HL-60 (cell line): ENCODE results near the gene DTYMK.
"Not testable (repeated sequence)": the region's sequence is repeated elsewhere in the genome, so short reads cannot be mapped to it uniquely, and the experiment has no call there.

Source experiments
- DNase-seq, 2 experiments: peaks; one replicate each; pipeline ENCODE4 v3.0.0-alpha.2; 2010 to 2020; ENCODE audit warnings: low read depth in 1 of 2, low spot score in 1 of 2
- H3K27ac ChIP-seq: fragments of 250-450 bp; sonication (Bioruptor Pico); replicated peaks from 2 replicates; pipeline ENCODE4 v1.5.1; 2020; ENCODE audit warnings: mild to moderate bottlenecking, moderate library complexity
- H3K27me3 ChIP-seq: fragments of 250-450 bp; sonication (Bioruptor Pico); 2 replicates; pipeline ENCODE4 v1.5.1; 2021; ENCODE audit warnings: mild to moderate bottlenecking, moderate library complexity; ENCODE audit not compliant: insufficient read depth, poor library complexity, severe bottlenecking
- H3K4me3 ChIP-seq: replicated peaks from 2 replicates; pipeline ENCODE4 v1.5.1; 2011; ENCODE audit warnings: mild to moderate bottlenecking, control low read depth, low read length; ENCODE audit not compliant: insufficient read depth
- GABPA ChIP-seq: IDR thresholded peaks from 2 replicates; pipeline ENCODE4 v1.6.1; 2012; ENCODE audit warnings: low read depth
- POLR2AphosphoS5 ChIP-seq: IDR thresholded peaks from 2 replicates; pipeline ENCODE4 v1.6.1; 2012; ENCODE audit warnings: low read depth
- SPI1 ChIP-seq: IDR thresholded peaks from 2 replicates; pipeline ENCODE4 v1.6.1; 2012; ENCODE audit warnings: low read depth, mild to moderate bottlenecking, borderline replicate concordance
- TF ChIP-seq, protein P1 (sequence below): IDR thresholded peaks from 2 replicates; pipeline ENCODE4 v1.6.1; 2012; ENCODE audit warnings: low read depth; ENCODE audit not compliant: insufficient replicate concordance
- TF ChIP-seq, protein P2 (sequence below): IDR thresholded peaks from one replicate; pipeline ENCODE4 v1.5.1; 2011; ENCODE audit warnings: low read length, control low read depth, inconsistent platforms; ENCODE audit not compliant: insufficient read depth

Gene DTYMK

DNA sequence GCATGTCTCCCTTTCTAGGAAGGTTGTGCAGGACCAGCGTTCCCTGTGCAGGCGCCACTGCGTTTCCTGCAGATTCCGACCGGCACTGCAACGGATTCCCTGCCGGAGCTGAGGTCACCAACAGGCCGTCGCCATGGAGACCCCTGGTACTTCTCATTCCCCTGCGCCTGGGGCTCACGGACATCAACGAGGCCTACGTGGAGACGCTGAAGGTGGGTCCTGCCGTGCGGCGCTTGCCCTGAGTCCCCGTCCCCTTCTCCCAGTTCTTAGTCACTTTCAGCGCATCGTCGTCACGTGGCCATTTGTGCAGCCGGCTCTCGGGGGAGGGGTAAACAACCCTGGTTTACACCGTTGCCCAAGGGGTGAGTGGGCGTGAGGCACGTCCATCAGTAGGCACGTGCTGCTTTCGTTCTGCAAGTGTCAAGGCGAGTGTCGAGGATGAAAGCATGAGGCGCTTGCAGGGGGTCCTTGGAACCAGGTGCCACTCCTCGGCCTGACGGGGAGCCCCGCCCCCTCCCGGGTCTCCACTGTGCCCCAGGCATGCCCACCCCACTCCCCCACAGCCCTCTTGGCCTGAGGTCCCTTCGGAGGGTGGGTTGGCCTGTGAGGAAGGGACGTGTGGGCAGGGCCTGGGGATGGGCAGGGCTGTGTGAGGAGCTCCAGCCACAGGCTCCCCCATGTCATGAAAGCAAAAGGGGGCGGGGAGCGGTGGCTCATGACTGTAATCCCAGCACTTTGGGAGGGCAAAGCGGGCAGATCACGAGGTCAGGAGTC, 19.8 kb downstream of the DTYMK start:
- no peak overlapping the region for H3K4me3 ChIP-seq
- H3K27ac ChIP-seq = no peak overlapping the region
- TF ChIP-seq GABPA = no peak
- no peak for TF ChIP-seq POLR2AphosphoS5
- TF ChIP-seq, protein P1, sequence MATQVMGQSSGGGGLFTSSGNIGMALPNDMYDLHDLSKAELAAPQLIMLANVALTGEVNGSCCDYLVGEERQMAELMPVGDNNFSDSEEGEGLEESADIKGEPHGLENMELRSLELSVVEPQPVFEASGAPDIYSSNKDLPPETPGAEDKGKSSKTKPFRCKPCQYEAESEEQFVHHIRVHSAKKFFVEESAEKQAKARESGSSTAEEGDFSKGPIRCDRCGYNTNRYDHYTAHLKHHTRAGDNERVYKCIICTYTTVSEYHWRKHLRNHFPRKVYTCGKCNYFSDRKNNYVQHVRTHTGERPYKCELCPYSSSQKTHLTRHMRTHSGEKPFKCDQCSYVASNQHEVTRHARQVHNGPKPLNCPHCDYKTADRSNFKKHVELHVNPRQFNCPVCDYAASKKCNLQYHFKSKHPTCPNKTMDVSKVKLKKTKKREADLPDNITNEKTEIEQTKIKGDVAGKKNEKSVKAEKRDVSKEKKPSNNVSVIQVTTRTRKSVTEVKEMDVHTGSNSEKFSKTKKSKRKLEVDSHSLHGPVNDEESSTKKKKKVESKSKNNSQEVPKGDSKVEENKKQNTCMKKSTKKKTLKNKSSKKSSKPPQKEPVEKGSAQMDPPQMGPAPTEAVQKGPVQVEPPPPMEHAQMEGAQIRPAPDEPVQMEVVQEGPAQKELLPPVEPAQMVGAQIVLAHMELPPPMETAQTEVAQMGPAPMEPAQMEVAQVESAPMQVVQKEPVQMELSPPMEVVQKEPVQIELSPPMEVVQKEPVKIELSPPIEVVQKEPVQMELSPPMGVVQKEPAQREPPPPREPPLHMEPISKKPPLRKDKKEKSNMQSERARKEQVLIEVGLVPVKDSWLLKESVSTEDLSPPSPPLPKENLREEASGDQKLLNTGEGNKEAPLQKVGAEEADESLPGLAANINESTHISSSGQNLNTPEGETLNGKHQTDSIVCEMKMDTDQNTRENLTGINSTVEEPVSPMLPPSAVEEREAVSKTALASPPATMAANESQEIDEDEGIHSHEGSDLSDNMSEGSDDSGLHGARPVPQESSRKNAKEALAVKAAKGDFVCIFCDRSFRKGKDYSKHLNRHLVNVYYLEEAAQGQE = no peak
- TF ChIP-seq, protein P2, sequence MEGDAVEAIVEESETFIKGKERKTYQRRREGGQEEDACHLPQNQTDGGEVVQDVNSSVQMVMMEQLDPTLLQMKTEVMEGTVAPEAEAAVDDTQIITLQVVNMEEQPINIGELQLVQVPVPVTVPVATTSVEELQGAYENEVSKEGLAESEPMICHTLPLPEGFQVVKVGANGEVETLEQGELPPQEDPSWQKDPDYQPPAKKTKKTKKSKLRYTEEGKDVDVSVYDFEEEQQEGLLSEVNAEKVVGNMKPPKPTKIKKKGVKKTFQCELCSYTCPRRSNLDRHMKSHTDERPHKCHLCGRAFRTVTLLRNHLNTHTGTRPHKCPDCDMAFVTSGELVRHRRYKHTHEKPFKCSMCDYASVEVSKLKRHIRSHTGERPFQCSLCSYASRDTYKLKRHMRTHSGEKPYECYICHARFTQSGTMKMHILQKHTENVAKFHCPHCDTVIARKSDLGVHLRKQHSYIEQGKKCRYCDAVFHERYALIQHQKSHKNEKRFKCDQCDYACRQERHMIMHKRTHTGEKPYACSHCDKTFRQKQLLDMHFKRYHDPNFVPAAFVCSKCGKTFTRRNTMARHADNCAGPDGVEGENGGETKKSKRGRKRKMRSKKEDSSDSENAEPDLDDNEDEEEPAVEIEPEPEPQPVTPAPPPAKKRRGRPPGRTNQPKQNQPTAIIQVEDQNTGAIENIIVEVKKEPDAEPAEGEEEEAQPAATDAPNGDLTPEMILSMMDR = no peak
- TF ChIP-seq SPI1 = no peak
- no peak for DNase-seq
- no peaks in the 10 kb centered on the region for H3K27me3 ChIP-seq

DNA sequence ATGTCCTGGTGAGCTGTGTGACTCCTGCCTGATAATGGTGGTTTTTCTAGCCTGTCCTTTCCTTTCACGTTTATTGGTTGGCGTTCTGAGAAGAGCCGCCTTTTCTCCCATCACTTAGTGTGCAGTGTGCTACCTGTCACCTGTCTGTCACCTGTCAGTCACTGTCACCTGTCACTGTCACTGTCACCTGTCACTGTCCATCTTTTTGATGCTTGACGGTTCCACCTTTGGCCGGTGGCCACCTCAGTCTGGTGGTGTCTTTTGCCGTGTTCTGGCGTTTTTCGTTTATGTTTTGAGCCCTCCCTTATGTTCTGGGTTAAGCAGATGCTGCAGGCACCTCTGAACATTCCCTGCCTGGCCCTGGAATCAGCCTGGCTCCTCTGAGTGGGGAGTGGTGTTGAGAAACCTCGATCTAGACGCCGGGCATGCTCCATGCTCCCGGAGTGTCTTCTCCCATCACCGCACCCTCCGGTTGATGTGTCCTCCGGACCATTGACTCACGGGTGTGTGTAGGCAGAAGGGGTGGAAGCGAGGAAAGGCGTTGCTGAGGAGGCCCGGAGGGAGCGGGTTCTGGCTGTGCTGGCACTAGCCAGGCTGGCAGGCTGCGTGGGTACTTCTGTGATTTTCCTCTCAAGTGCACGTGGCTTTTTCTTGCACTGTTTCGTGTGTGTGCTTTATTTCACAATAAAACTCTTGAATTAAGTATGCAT, 20.7 kb downstream of the DTYMK start:
- Histone ChIP-seq H3K27ac (no peak overlapping the region), H3K4me3 (no peak overlapping the region), H3K27me3 (no peaks in the 10 kb centered on the region)
- TF ChIP-seq, protein P1 = no peak
- TF ChIP-seq, protein P2 = no peak
- no peak for TF ChIP-seq GABPA
- TF ChIP-seq SPI1 = no peak
- no peak for TF ChIP-seq POLR2AphosphoS5
- DNase-seq = no peak

DNA sequence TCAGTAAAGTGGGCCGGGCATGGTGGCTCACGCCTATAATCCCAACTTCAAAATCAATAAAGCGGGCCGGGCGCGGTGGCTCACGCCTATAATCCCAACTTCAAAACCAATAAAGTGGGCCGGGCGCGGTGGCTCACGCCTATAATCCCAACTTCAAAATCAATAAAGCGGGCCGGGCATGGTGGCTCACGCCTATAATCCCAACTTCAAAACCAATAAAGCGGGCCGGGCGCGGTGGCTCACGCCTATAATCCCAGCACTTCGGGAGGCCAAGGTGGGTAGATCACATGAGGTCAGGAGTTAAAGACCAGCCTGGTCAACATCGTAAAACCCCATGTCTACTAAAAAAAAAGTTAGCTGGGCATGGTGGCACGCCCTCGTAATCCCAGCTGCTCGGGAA, 23.9 kb downstream of the DTYMK start:
- H3K27ac ChIP-seq, H3K27me3 ChIP-seq, H3K4me3 ChIP-seq, DNase-seq: not testable (repeated sequence)

DNA sequence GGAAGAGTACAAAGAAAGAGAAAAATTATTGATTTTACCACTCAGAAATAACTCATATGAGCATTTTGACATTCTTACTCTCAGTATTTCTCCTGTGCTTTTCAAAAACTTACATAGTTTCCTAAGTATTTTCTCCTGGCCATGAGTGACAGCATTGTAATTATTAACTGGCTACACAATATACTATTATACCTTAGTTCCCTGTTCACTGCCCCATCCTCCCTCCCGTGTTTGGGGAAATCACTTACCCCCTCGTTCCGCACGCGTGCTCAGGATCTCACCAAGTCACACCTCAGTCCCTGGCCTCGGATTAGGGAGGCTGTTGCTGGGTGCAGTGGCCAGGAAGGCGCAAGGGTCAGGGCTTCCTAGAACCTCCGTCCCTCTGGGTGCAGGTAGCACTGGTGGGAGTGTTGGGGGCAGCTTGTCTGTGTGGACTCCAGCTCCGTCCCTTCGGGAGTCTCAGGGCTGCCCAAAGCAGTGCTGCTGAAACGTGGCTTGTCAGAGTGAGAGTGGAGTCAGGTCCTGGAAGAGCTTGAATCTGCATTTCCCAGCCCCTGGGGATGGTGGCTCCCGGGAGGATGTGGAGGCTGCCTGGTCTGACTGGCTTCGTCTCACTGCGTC, 25.9 kb downstream of the DTYMK start:
- DNase-seq = no peak
- H3K27me3 ChIP-seq = no peaks in the 10 kb centered on the region
- H3K4me3 ChIP-seq = no peak overlapping the region
- TF ChIP-seq GABPA (no peak), SPI1 (no peak), POLR2AphosphoS5 (no peak)
- TF ChIP-seq, protein P1 = no peak
- TF ChIP-seq, protein P2 = no peak
- H3K27ac ChIP-seq = no peak overlapping the region
